Renal cortical epithelial cell (primary cell): ENCODE data around the gene TRIP11. TPM values are rescaled to one million over a fixed set of nuclear protein-coding genes. Genes with fewer than 3 reads are reported as not detected.
"Not testable (repeated sequence)": the region's sequence is repeated elsewhere in the genome, so short reads cannot be mapped to it uniquely, and the experiment has no call there.

Experiments used
- DNase-seq: peaks from one replicate; pipeline ENCODE4 v3.0.0-alpha.2; 2011; ENCODE audit warnings: low read depth
- total RNA-seq: library from RNA; depleted of rRNA; stranded (reverse); fragments of >200 nt; gene quantifications from 2 replicates; pipeline ENCODE4 v1.2.3, GENCODE V29; 2014

Gene TRIP11
- 28.3 and 68.6 TPM in 2 replicates for total RNA-seq

DNA sequence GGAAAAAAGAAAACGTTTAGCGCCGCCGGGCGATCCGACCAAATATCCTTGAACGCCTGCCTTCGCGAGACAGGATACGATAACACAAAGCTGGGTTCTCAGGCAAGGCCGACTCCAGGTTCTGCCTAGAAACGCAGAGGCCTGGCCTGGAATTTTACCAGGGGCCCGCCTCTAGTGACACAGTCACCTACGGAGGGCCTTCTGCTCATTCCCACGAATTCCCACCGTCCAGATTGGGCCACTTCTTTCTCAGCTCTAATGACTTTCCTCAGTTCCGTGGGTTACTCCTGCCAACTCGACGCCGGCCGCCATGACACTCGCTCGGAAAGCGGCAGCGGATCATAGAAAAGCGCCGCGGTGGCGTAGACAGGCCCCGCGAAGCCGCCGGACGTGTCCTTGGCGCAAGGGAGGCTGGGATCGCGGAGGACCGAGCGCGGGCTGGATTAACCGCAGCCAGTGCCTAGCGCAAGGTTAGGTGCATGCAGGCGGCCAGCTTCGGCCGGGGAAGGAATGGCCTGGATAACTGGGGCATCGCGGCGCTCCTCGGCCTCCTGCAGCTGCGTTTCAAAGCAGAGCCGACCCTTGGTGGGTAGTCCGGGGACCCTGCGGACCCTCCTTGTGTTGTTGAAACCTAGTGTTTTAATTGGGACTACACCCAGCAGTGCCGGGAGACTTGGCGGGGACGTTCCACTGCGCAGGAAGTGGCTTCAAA lies at the start of gene TRIP11:
TSS of gene TRIP11 (minus strand) at position 341 of the 712 bp plus-strand sequence. CDS start 374 bp downstream, outside the sequence.
- peak; percentile 79 for DNase-seq

- no peak for DNase-seq
Measured at GRCh38 chr14:92088494-92088893, 48.6 kb upstream of the TRIP11 start.

- DNase-seq, result no peak
Measured at GRCh38 chr14:92074555-92074954, 34.7 kb upstream of the TRIP11 start.

GRCh38 chr14:92058006-92058917 lies 18.4 kb upstream of the TRIP11 start:
- no peak for DNase-seq

GRCh38 chr14:92049781-92050180 lies 9.9 kb upstream of the TRIP11 start:
- no peak for DNase-seq

DNA sequence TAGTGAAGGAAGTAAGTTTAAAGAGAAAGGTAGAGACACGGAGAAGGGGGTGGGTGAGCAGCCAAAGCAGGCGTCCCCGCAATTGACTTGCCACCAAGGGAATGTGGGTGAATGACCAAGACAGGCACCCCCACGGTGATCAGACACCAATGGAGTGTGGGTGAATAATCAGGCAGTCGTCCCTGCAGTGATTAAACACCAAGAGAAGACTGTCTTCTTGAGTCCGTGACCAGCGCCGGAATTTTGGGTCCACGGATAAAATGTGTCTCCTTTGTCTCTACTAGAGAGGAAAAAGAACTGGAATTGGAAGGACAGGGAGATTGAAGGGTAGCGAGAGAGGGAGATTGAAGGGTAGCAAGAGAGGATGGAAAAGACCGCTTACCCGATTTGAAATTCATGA lies 9.4 kb upstream of the TRIP11 start:
- DNase-seq, result not testable (repeated sequence)

DNA sequence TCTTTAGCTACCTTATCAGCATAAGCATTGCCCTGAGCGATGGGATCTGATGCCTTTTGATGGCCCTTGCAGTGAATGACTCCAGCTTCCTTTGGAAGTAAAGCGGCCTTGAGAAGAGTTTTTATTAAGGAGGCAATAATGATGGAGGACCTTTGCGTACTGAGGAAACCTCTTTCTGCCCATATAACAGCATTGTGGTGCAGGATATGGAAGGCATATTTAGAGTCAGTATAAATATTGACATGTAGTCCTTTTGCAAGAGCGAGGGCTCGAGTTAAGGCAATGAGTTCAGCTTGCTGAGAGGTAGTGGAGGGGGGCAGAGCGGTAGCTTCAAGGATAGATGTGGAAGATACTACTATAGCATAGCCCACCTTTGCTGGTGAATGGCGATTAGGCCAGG lies 6.0 kb upstream of the TRIP11 start:
- DNase-seq, result not testable (repeated sequence)

DNA sequence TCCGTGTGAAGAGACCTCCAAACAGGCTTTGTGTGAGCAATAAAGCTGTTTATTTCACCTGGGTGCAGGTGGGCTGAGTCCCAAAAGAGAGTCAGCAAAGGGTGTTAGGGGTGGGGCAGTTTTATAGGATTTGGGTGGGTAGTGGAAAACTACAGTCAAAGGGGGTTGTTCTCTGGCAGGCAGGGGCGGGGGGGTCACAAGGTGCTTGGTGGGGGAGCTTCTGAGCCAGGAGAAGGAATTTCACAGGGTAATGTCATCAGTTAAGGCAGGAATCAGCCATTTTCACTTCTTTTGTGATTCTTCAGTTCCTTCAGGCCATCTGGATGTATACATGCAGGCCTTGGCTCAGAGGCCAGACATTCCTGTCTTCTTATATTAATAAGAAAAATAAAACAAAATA lies 1.9 kb upstream of the TRIP11 start:
- not testable (repeated sequence) for DNase-seq

DNA sequence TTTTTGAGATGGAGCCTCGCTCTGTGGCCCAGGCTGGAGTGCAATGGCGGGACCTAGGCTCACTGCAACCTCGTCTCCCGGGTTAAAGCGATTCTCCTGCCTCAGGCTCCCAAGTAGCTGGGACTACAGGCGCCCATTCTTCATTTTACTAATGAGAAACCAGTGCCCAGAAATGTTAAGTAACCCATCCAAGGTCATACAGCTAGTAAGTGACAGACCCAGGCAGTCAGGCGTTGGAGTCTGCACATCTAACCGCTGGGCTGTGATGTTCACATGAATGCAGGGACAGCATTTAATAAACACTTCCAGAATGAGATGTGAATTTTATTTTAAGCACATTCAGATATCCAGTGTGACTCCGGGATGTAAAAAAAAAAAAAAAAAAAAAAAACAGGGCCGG lies 1.3 kb upstream of the TRIP11 start:
- no peak for DNase-seq

- peak; percentile 63 for DNase-seq
Measured at GRCh38 chr14:92040431-92041051, 682 bp upstream of the TRIP11 start.

DNA sequence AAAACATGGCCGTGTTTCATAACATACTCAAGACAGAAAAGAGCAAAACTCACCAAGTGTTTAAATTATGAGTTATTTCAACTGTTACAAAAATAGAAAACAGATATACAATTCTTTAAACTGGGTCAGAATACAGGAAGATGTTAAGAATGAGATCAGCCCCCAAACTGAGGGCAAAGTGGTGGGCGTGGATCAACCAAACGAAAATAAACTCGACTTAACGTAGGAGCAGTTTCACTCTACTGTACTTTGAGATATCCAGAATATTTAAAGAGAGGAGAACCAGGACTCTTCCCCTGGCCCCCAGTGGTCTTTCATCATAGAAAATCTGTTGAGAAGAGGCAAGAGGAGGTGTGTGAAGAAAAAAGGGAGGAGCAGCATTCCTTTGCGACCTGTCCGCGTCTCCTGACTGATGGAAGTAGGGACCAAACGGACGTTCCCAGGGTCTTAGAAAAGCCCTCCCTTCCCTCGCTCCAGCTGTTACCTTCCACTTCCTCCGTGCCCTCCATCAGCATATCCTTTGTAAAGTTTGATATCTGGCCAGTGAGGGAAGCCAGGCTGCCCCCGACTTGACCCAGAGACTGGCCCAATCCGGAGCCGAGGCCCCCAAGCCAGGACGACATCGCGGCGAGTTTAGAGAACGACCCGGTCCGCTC lies 668 bp downstream of the TRIP11 start:
- peak; percentile 76 for DNase-seq

GRCh38 chr14:92037989-92038388 lies 1.9 kb downstream of the TRIP11 start:
- DNase-seq, result no peak

- no peak for DNase-seq
Measured at GRCh38 chr14:92035890-92036289, 4.0 kb downstream of the TRIP11 start.

GRCh38 chr14:92033906-92034687 lies 5.8 kb downstream of the TRIP11 start:
- no peak for DNase-seq

GRCh38 chr14:92033433-92033832 lies 6.4 kb downstream of the TRIP11 start:
- DNase-seq, result no peak

- no peak for DNase-seq
Measured at GRCh38 chr14:92026548-92027190, 13.2 kb downstream of the TRIP11 start.

DNA sequence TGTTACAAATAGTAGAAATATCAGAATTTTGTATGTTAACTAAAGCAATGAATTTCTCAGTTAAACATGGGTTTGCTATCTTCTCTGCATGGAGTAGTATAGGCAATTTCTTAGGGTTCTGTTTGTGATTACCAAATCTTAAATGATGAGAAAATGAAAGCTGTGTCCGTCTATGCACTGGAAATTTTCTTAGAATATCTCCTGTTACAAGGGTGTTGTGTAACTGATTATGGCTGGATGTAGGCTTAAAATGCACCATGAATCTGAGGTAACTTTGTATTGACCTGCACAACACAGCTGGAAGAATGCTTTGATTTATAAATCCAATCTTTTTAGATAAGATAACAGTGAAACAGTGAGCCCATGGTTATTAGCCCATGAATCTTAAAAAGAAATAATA lies 17.8 kb downstream of the TRIP11 start:
- DNase-seq, result no peak

DNA sequence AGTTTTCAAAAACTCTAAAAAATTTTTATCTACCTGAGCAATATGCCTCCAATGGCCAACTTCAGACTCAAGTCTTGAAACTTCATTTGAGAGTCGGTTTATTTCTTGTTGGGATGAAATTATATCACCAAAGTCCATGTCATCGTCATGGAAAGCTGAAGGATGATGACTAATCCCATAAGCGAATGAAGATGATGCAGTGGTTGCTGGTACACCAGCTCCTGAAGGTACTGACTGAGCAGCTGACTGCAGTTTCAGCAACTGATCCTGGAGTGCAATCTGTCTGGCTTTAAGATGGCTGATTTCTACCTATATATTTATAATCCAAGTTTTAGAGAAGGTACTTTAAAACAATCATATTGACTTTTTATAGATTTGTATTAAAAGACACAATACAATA lies 18.3 kb downstream of the TRIP11 start:
- DNase-seq, result no peak

DNA sequence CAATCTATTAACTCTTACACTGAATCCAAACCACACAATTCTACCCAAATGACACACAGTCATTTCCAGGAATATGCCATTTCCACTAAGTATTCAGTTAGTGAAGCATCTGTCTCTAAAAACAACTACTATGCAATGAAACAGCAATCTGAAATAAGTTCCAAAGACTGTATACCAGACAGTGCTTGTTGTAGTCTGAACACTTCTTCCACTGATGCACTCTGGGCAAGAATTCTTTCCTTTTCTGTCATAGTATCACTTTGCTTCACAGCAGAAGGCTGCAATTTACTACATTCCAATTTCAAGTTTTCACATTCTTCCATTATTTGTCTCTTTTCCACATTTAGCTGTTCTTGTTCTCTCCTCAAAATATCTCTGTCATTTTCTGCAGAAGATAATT lies 25.8 kb downstream of the TRIP11 start:
- DNase-seq, result no peak

DNA sequence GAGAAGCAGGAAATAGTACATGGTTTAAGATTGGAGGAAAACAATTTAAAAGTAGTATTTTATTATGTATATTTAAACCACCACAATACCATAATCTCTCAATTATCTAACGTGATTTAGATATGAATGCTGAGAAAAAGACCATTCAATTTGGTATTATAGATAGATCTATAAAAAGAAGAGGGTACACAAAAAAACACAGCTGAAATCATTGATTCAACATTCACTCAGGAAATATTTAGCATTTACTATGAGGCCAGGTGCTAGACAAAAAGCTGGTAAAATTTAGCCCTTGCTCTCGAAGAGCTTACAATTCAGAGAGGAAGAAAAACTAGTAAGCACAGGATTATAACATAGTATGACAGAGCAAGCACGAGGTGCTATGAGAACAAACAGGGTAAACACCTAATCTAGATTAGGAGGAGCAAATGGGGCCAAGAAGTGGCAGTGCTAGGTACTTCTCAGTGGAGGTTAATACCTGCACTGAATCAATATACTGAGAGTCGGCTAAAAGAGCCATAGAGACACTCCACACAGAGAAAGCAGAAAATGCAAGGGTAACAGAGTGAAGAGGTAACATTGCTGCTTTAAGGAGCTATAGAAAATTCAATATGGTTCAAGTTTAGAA lies 27.6 kb downstream of the TRIP11 start:
- DNase-seq, result no peak
